MM.1S (cell line): ENCODE measurements around the gene PRRX2.

Experiments used
- DNase-seq: peaks from one replicate; pipeline ENCODE4 v3.0.0-alpha.2; 2015
- H2AFZ ChIP-seq: fragments of 300-600 bp; sonication (generic); 2 replicates; pipeline ENCODE4 v1.6.0; 2016; ENCODE audit warnings: antibody characterized with exemption, low read length
- H3F3A ChIP-seq: fragments of 300-600 bp; sonication (generic); 2 replicates; pipeline ENCODE4 v1.6.1; 2016; ENCODE audit warnings: mild to moderate bottlenecking, antibody characterized with exemption, low read length, moderate library complexity, mixed read lengths; ENCODE audit not compliant: insufficient read depth
- H3K27ac ChIP-seq: fragments of 300-600 bp; sonication (generic); 2 replicates; pipeline ENCODE4 v1.5.1; 2016; ENCODE audit warnings: mild to moderate bottlenecking, low read length
- H3K27me3 ChIP-seq: fragments of 300-600 bp; sonication (generic); replicated peaks from 2 replicates; pipeline ENCODE4 v1.6.0; 2016; ENCODE audit warnings: low read length; ENCODE audit not compliant: insufficient read depth
- H3K36me3 ChIP-seq: fragments of 300-600 bp; sonication (generic); replicated peaks from 2 replicates; pipeline ENCODE4 v1.6.1; 2016; ENCODE audit warnings: mild to moderate bottlenecking, low read length, mixed read lengths; ENCODE audit not compliant: insufficient read depth
- H3K4me1 ChIP-seq: fragments of 300-600 bp; sonication (generic); 2 replicates; pipeline ENCODE4 v1.6.1; 2016; ENCODE audit warnings: low read length, mixed read lengths
- H3K4me2 ChIP-seq: fragments of 300-600 bp; sonication (generic); 2 replicates; pipeline ENCODE4 v1.6.0; 2016; ENCODE audit warnings: low read depth, low read length
- H3K4me3 ChIP-seq: fragments of 300-600 bp; sonication (generic); 2 replicates; pipeline ENCODE4 v1.5.1; 2016; ENCODE audit warnings: low read length, mixed read lengths
- H3K79me2 ChIP-seq: fragments of 300-600 bp; sonication (generic); 2 replicates; pipeline ENCODE4 v1.6.1; 2016; ENCODE audit warnings: mixed run types, low read length, mixed read lengths
- H3K9ac ChIP-seq: fragments of 300-600 bp; sonication (generic); 2 replicates; pipeline ENCODE4 v1.6.1; 2016; ENCODE audit warnings: low read length, mixed read lengths
- H3K9me2 ChIP-seq: fragments of 300-600 bp; sonication (generic); replicated peaks from 2 replicates; pipeline ENCODE4 v1.6.1; 2016; ENCODE audit warnings: mild to moderate bottlenecking, low read length, mixed read lengths; ENCODE audit not compliant: insufficient read depth
- H3K9me3 ChIP-seq: fragments of 300-600 bp; sonication (generic); replicated peaks from 2 replicates; pipeline ENCODE4 v1.6.1; 2016; ENCODE audit warnings: mild to moderate bottlenecking, low read length, mixed read lengths; ENCODE audit not compliant: insufficient read depth
- H4K20me1 ChIP-seq: fragments of 300-600 bp; sonication (generic); 2 replicates; pipeline ENCODE4 v1.6.1; 2016; ENCODE audit warnings: mild to moderate bottlenecking, low read length, moderate library complexity, mixed read lengths; ENCODE audit not compliant: insufficient read depth
- CTCF ChIP-seq: fragments of 300-600 bp; sonication (generic); IDR thresholded peaks from 2 replicates; pipeline ENCODE4 v1.5.1; 2016; ENCODE audit warnings: antibody characterized with exemption, low read length, mixed read lengths
- EZH2 ChIP-seq: fragments of 300-600 bp; sonication (generic); optimal IDR thresholded peaks from 2 replicates; pipeline ENCODE3; 2017; ENCODE audit warnings: low read depth, mild to moderate bottlenecking, antibody characterized with exemption, low read length, mixed read lengths
- EZH2phosphoT487 ChIP-seq: fragments of 300-600 bp; sonication (generic); IDR thresholded peaks from 2 replicates; pipeline ENCODE4 v1.6.1; 2018; ENCODE audit warnings: antibody characterized with exemption, low read length

PRRX2 gene

GRCh38 chr9:129694243-129694646 is 28.8 kb downstream of the PRRX2 start:
- Histone ChIP-seq H3K4me1 (no peaks in the 10 kb centered on the region), H3K27ac (no peak overlapping the region), H3K27me3 (peaks cover 93% of the 10 kb centered on the region), H3K4me3 (no peak overlapping the region), H3K79me2 (no peaks in the 10 kb centered on the region), H3K9ac (no peak overlapping the region), H3K9me3 (no peaks in the 10 kb centered on the region), H3K4me2 (no peak overlapping the region), H4K20me1 (no peaks in the 10 kb centered on the region), H3K9me2 (no peaks in the 10 kb centered on the region), H3K36me3 (no peaks in the 10 kb centered on the region), H2AFZ (no peak overlapping the region), H3F3A (no peaks in the 10 kb centered on the region)
- TF ChIP-seq CTCF (no peak), EZH2 (no peak), EZH2phosphoT487 (no peak)
- DNase-seq, result no peak

DNA sequence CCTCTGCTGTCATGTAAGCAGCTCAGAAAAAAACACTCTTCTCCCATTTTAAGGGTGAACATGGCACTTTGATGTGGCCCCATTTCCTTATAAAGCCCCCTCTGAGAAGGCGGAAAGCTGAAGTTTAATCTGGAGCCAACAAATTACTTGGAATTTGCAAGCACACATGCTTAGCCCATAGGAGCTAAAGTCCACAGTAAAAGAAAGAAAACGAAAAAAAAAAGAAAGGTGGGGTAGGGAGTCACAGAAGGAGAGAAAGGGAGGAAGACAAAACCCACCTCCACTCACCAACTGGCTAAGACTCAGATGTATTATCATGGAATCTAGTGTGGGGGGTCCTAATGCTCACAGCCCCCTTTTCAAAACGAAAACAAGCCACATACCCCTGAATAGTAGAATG is 30.4 kb downstream of the PRRX2 start:
- no peak overlapping the region for H3K9ac ChIP-seq
- no peaks in the 10 kb centered on the region for H3K4me1 ChIP-seq

DNA sequence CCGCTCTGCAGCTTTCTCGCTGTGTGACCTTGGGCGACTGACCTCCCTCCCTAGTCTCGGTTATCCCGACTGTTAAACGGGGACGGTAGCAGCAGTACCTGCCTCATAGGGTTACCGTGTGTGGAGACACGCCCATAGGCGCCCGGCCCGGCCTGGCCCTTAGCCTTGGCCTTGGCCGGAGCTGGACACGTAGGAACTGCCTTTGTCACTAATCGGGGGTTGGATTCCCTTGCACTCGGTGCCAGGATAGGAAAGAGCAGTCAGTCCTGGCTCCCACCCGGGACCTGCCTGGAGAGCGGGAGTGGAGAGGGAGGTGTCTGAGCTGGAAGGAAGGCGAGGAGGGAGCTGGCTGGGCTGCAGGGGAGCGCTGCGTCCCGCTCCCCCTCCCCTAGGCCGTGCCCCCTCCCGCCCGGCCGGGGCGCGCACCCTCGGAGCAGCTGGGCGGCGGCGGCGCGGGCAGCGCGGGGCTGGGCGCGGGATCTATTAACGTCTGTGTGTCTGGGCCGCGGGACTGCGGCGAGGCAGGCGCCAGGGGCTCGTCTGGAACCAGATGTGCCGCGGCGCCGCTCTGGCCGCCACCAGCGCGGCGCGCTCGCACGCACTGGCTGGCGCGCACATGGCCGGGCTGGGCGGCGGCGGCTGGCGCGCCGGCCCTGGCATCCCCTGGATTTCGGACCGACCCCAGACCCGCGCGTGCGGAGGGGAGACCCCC is 31.7 kb downstream of the PRRX2 start:
- Histone ChIP-seq H3K4me1 (no peaks in the 10 kb centered on the region), H3K79me2 (no peaks in the 10 kb centered on the region), H2AFZ (no peak overlapping the region), H3K27me3 (peaks cover 96% of the 10 kb centered on the region), H3K9ac (no peak overlapping the region), H3K36me3 (no peaks in the 10 kb centered on the region), H3K27ac (no peak overlapping the region), H3K9me3 (no peaks in the 10 kb centered on the region), H3K4me2 (no peak overlapping the region), H3F3A (no peaks in the 10 kb centered on the region), H3K9me2 (no peaks in the 10 kb centered on the region), H4K20me1 (no peaks in the 10 kb centered on the region), H3K4me3 (no peak overlapping the region)
- no peak for DNase-seq
- TF ChIP-seq EZH2phosphoT487 (no peak), CTCF (no peak), EZH2 (no peak)

More for the DNA sequence above, 30.4 kb downstream of the PRRX2 start:
- no peaks in the 10 kb centered on the region for H3K79me2 ChIP-seq
- H3K4me3 ChIP-seq, result no peak overlapping the region
- no peaks in the 10 kb centered on the region for H3K9me3 ChIP-seq
- H4K20me1 ChIP-seq, result no peaks in the 10 kb centered on the region
- H3K27me3 ChIP-seq, result peaks cover 96% of the 10 kb centered on the region
- no peak overlapping the region for H3K27ac ChIP-seq
- no peak for DNase-seq
- no peak overlapping the region for H3K4me2 ChIP-seq
- no peaks in the 10 kb centered on the region for H3K9me2 ChIP-seq
- no peak for TF ChIP-seq EZH2phosphoT487
- peak; percentile 16 for TF ChIP-seq EZH2
- no peak for TF ChIP-seq CTCF
- no peak overlapping the region for H2AFZ ChIP-seq
- H3F3A ChIP-seq, result no peaks in the 10 kb centered on the region
- H3K36me3 ChIP-seq, result no peaks in the 10 kb centered on the region
